GM21381 (cell line): Measurements from ENCODE around the gene CDH4.

ENCODE experiments used
- ATAC-seq: cut with Tn5 transposase; IDR thresholded peaks from one replicate; pipeline ENCODE4 v1.9.1; 2021; ENCODE audit warnings: mild to moderate bottlenecking, moderate library complexity; ENCODE audit not compliant: unreplicated experiment

Gene CDH4

GRCh38 chr20:61480158-61480825 is 228.2 kb downstream of the CDH4 start:
- ATAC-seq, result no peak

GRCh38 chr20:61482056-61482887 is 230.2 kb downstream of the CDH4 start:
- no peak for ATAC-seq

GRCh38 chr20:61482901-61483300 is 230.8 kb downstream of the CDH4 start:
- no peak for ATAC-seq

GRCh38 chr20:61483336-61484067 is 231.4 kb downstream of the CDH4 start:
- no peak for ATAC-seq

GRCh38 chr20:61486198-61486597 is 234.1 kb downstream of the CDH4 start:
- no peak for ATAC-seq

GRCh38 chr20:61487346-61487996 is 235.4 kb downstream of the CDH4 start:
- ATAC-seq, result no peak

- ATAC-seq, result no peak
Measured at GRCh38 chr20:61487997-61488371, 235.9 kb downstream of the CDH4 start.

GRCh38 chr20:61490721-61491120 is 238.7 kb downstream of the CDH4 start:
- no peak for ATAC-seq

- ATAC-seq, result no peak
Measured at GRCh38 chr20:61492065-61492464, 240.0 kb downstream of the CDH4 start.

- no peak for ATAC-seq
Measured at GRCh38 chr20:61493798-61494305, 241.8 kb downstream of the CDH4 start.

- no peak for ATAC-seq
Measured at GRCh38 chr20:61494763-61495575, 242.9 kb downstream of the CDH4 start.

GRCh38 chr20:61497029-61497627 is 245.1 kb downstream of the CDH4 start:
- no peak for ATAC-seq

GRCh38 chr20:61499859-61500554 is 247.9 kb downstream of the CDH4 start:
- no peak for ATAC-seq

- no peak for ATAC-seq
Measured at GRCh38 chr20:61500791-61501321, 248.8 kb downstream of the CDH4 start.

- ATAC-seq, result no peak
Measured at GRCh38 chr20:61502433-61502832, 250.4 kb downstream of the CDH4 start.

- ATAC-seq, result no peak
Measured at GRCh38 chr20:61503106-61503505, 251.0 kb downstream of the CDH4 start.

- ATAC-seq, result no peak
Measured at GRCh38 chr20:61505508-61505907, 253.4 kb downstream of the CDH4 start.

GRCh38 chr20:61507778-61508177 is 255.7 kb downstream of the CDH4 start:
- no peak for ATAC-seq
